PC-9 (cell line): Measurements from ENCODE around the gene LRWD1. TPM values are rescaled to one million over a fixed set of nuclear protein-coding genes. Genes with fewer than 3 reads are reported as not detected.

Experiments used
- BruUV-seq: library from RNA; stranded (reverse); fragments of 400-500 nt; replicated peaks from 2 replicates; lab custom pipeline; 2021; lab: Mats Ljungman, UMichigan
- CTCF ChIA-PET: fragments of 300-600 bp; sonication (Branson Sonifier 250); formaldehyde crosslinking; loops from one replicate; lab custom pipeline; 2022; ENCODE audit warnings: antibody characterized with exemption; lab: Charles Lee
- POLR2A ChIA-PET: fragments of 300-600 bp; sonication (Branson Sonifier 250); formaldehyde crosslinking; loops from one replicate; lab custom pipeline; 2022; ENCODE audit warnings: antibody characterized with exemption; ENCODE audit not compliant: unreplicated experiment; lab: Charles Lee
- DNase-seq, 2 experiments: peaks; one replicate each; pipeline versions ENCODE4 v3.0.0 to v3.0.0-alpha.2; 2015 to 2022; ENCODE audit warnings: mixed read lengths in 1 of 2
- H2AFZ ChIP-seq: fragments of 200-600 bp; sonication (generic); 2 replicates; pipeline ENCODE4 v1.8.1; 2017; ENCODE audit warnings: antibody characterized with exemption
- H3F3A ChIP-seq: fragments of 200-600 bp; sonication (generic); 2 replicates; pipeline ENCODE4 v1.8.1; 2017; ENCODE audit warnings: antibody characterized with exemption, mild to moderate bottlenecking, low read depth; ENCODE audit not compliant: insufficient read depth
- H3K27ac ChIP-seq: fragments of 200-600 bp; sonication (generic); 2 replicates; pipeline ENCODE4 v1.6.1; 2016; ENCODE audit warnings: mixed run types
- H3K27me3 ChIP-seq: fragments of 200-600 bp; sonication (generic); 2 replicates; pipeline ENCODE4 v1.6.1; 2016; ENCODE audit warnings: low read depth, mixed run types; ENCODE audit not compliant: insufficient read depth
- H3K36me3 ChIP-seq: fragments of 200-600 bp; sonication (generic); 2 replicates; pipeline ENCODE4 v1.6.1; 2016; ENCODE audit warnings: low read depth, mixed run types
- H3K4me1 ChIP-seq: fragments of 200-600 bp; sonication (generic); replicated peaks from 2 replicates; pipeline ENCODE4 v1.6.1; 2016; ENCODE audit warnings: mixed run types; ENCODE audit not compliant: insufficient read depth
- H3K4me2 ChIP-seq: fragments of 200-600 bp; sonication (generic); 2 replicates; pipeline ENCODE4 v1.6.1; 2017; ENCODE audit warnings: mixed run types
- H3K4me3 ChIP-seq: fragments of 200-600 bp; sonication (generic); 2 replicates; pipeline ENCODE4 v1.6.1; 2016; ENCODE audit warnings: mixed run types
- H3K79me2 ChIP-seq: fragments of 200-600 bp; sonication (generic); 2 replicates; pipeline ENCODE4 v1.6.1; 2017; ENCODE audit warnings: low read depth, mixed run types
- H3K9me2 ChIP-seq: fragments of 200-600 bp; sonication (generic); 2 replicates; pipeline ENCODE4 v1.8.1; 2017; ENCODE audit warnings: mild to moderate bottlenecking; ENCODE audit not compliant: insufficient read depth
- H3K9me3 ChIP-seq: fragments of 200-600 bp; sonication (generic); 2 replicates; pipeline ENCODE4 v1.8.1; 2016; ENCODE audit warnings: low read depth; ENCODE audit not compliant: insufficient read depth
- H4K20me1 ChIP-seq: fragments of 200-600 bp; sonication (generic); 2 replicates; pipeline ENCODE4 v1.8.1; 2017; ENCODE audit not compliant: insufficient read depth
- CTCF ChIP-seq: fragments of 200-600 bp; sonication (generic); conservative IDR thresholded peaks from 2 replicates; pipeline ENCODE4 v1.6.1; 2017; ENCODE audit warnings: mixed run types, antibody characterized with exemption, mild to moderate bottlenecking, moderate library complexity
- EZH2 ChIP-seq: fragments of 200-600 bp; sonication (generic); IDR thresholded peaks from 2 replicates; pipeline ENCODE4 v1.8.0; 2017; ENCODE audit warnings: antibody characterized with exemption, low read depth
- intact Hi-C: fragments of 100-400 bp; cut with micrococcal nuclease; formaldehyde crosslinking; loops from one replicate; pipeline ENCODE4 v1.10.0; 2022; ENCODE audit not compliant: unreplicated experiment
- total RNA-seq: library from RNA; stranded (reverse); gene quantifications from 2 replicates; pipeline ENCODE4 v1.2.3, GENCODE V29; 2021

LRWD1 gene
- total RNA-seq, 1 experiment from 2014 or later: 35.3 TPM

GRCh38 chr7:102451371-102452054 is 13.3 kb upstream of the LRWD1 start:
- no peak for DNase-seq
- ChIA-PET CTCF (no interaction called here), POLR2A (interaction anchor here (0.6 kb wide), 1 partner anchor 264 kb away, joined by 4 read pairs; no protein-coding TSS in a partner anchor)
- BruUV-seq: no TSS peak
- H3K27me3 ChIP-seq: no peaks in the 10 kb centered on the region
- TF ChIP-seq CTCF (no peak), EZH2 (no peak)
- H3K36me3 ChIP-seq: no peaks in the 10 kb centered on the region
- H4K20me1 ChIP-seq: no peaks in the 10 kb centered on the region
- H3F3A ChIP-seq: 0 out of 2 replicates have a peak, but pooled peaks cover 4% of the 10 kb centered on the region
- intact Hi-C loops: no loop called here
- no peak overlapping the region for H2AFZ ChIP-seq
- H3K9me3 ChIP-seq: no peaks in the 10 kb centered on the region
- H3K4me2 ChIP-seq: no peak overlapping the region
- H3K79me2 ChIP-seq: no peaks in the 10 kb centered on the region
- H3K9me2 ChIP-seq: no peaks in the 10 kb centered on the region
- H3K4me3 ChIP-seq: no peak overlapping the region
- no peaks in the 10 kb centered on the region for H3K4me1 ChIP-seq
- no peak overlapping the region for H3K27ac ChIP-seq

- no peak for DNase-seq
- intact Hi-C loops: no loop called here
- Histone ChIP-seq H3K79me2 (no peaks in the 10 kb centered on the region), H3K9me3 (no peaks in the 10 kb centered on the region), H3K4me3 (no peak overlapping the region), H3K27ac (no peak overlapping the region), H2AFZ (no peak overlapping the region), H4K20me1 (no peaks in the 10 kb centered on the region), H3K4me2 (no peak overlapping the region), H3K27me3 (no peaks in the 10 kb centered on the region), H3K4me1 (no peaks in the 10 kb centered on the region), H3K36me3 (no peaks in the 10 kb centered on the region), H3K9me2 (no peaks in the 10 kb centered on the region), H3F3A (0 out of 2 replicates have a peak, but pooled peaks cover 6% of the 10 kb centered on the region)
- TF ChIP-seq EZH2 (no peak), CTCF (no peak)
- POLR2A ChIA-PET: no interaction called here
- BruUV-seq: no TSS peak
- CTCF ChIA-PET: no interaction called here
Measured at GRCh38 chr7:102452451-102452850, 12.3 kb upstream of the LRWD1 start.

GRCh38 chr7:102453319-102453718 is 11.5 kb upstream of the LRWD1 start:
- TF ChIP-seq EZH2: no peak
- TF ChIP-seq CTCF: no peak
- Histone ChIP-seq H3K9me2 (no peaks in the 10 kb centered on the region), H2AFZ (no peak overlapping the region), H3K79me2 (no peaks in the 10 kb centered on the region), H3K27ac (no peak overlapping the region), H4K20me1 (no peaks in the 10 kb centered on the region), H3F3A (0 out of 2 replicates have a peak, but pooled peaks cover 6% of the 10 kb centered on the region), H3K4me1 (no peaks in the 10 kb centered on the region), H3K36me3 (no peaks in the 10 kb centered on the region), H3K4me3 (no peak overlapping the region), H3K9me3 (no peaks in the 10 kb centered on the region), H3K4me2 (no peak overlapping the region), H3K27me3 (no peaks in the 10 kb centered on the region)
- intact Hi-C loops: no loop called here
- BruUV-seq: no TSS peak
- ChIA-PET POLR2A (no interaction called here), CTCF (no interaction called here)
- DNase-seq: no peak
